Thyroid gland (tissue), 4 donors: Measurements from ENCODE around the gene FBXL7. TPM values are rescaled to one million over a fixed set of nuclear protein-coding genes. Genes with fewer than 3 reads are reported as not detected.

Experiments
- DNase-seq, 2 donors: peaks; one replicate each; pipeline ENCODE4 v3.0.0-alpha.2; 2019
- H3K27ac ChIP-seq, 3 donors: fragments of 200-600 bp; sonication (generic); 1 replicate in 2 of 3; 2 replicates in 1 of 3; pipeline ENCODE4 v1.5.1; 2016 to 2019; ENCODE audit warnings: mild to moderate bottlenecking in 1 of 3, moderate library complexity in 1 of 3
- H3K27me3 ChIP-seq: fragments of 200-600 bp; sonication (generic); one replicate; pipeline ENCODE4 v1.5.1; 2019
- H3K36me3 ChIP-seq, 2 donors: fragments of 200-600 bp; sonication (generic); one replicate each; pipeline ENCODE4 v1.5.1; 2016 to 2019
- H3K4me1 ChIP-seq, 2 donors: fragments of 200-600 bp; sonication (generic); one replicate each; pipeline ENCODE4 v1.5.1; 2017 to 2019
- H3K4me3 ChIP-seq, 3 donors: fragments of 200-600 bp; sonication (generic); replicated peaks in 1 of 3; 1 replicate in 2 of 3; 2 replicates in 1 of 3; pipeline ENCODE4 v1.5.1; 2016; ENCODE audit warnings: mild to moderate bottlenecking in 1 of 3
- H3K9me3 ChIP-seq: fragments of 200-600 bp; sonication (generic); one replicate; pipeline ENCODE4 v1.5.1; 2017
- CTCF ChIP-seq, 6 experiments: fragments of 200-600 bp in 3 of 6; fragments of 450-650 bp in 3 of 6; sonication (generic) in 3 of 6; IDR thresholded peaks; one replicate each; pipeline ENCODE4 v1.5.1; 2016 to 2019; ENCODE audit warnings: antibody characterized with exemption in 6 of 6, mild to moderate bottlenecking in 2 of 6, inconsistent platforms in 1 of 6, moderate library complexity in 1 of 6
- POLR2A ChIP-seq, 2 donors: fragments of 450-650 bp; IDR thresholded peaks; one replicate each; pipeline ENCODE4 v1.6.1; 2017; ENCODE audit warnings: antibody characterized with exemption in 2 of 2, mild to moderate bottlenecking in 2 of 2, moderate library complexity in 1 of 2
- WGBS, 2 donors: methylation state at CpG; one replicate each; pipeline ENCODE4 v1.1.5; 2017; 5-methylcytosine and 5-hydroxymethylcytosine counted together
- intact Hi-C: fragments of 100-400 bp; cut with DNase I; formaldehyde crosslinking; loops from one replicate; pipeline ENCODE4 v1.15.1; 2023
- total RNA-seq, 4 donors: library from RNA; depleted of rRNA; stranded (reverse); fragments of >200 nt; gene quantifications; one replicate each; pipeline ENCODE4 v1.2.3, GENCODE V29; 2016

The FBXL7 gene
- total RNA-seq, 4 donors from 2014 or later, result 6.4 to 11.8 (median 9.2) TPM

DNA sequence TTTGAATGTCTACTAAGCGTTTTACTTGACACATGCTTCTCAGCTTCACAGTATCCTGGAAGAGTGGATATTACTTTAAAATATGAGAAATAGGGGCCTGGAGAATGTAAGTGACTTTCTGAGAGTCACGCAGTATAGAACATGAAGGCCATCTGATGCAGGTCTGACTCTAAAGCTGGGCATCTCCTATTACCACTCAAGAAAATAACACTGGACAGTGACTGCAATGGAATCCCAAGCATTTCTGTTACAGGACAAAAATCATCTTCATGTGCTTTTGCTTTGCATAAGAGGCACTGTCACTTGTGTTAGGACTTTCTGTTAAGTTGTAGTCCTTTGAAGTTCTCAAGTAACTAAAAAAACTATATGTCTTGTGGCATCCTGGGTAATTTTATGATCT is 335.5 kb downstream of the FBXL7 start:
- intact Hi-C loops, result no loop called here
- H3K9me3 ChIP-seq, result no peaks in the 10 kb centered on the region
- H3K4me1 ChIP-seq, result no peaks in the 10 kb centered on the region

GRCh38 chr5:15837551-15838289 is 337.7 kb downstream of the FBXL7 start:
- intact Hi-C loops, result no loop called here
- Histone ChIP-seq H3K9me3 (no peaks in the 10 kb centered on the region), H3K4me3 (no peak overlapping the region)

More for the DNA sequence above, 335.5 kb downstream of the FBXL7 start:
- Histone ChIP-seq H3K27ac (no peak overlapping the region), H3K4me3 (no peak overlapping the region), H3K27me3 (no peaks in the 10 kb centered on the region), H3K36me3 (no peaks in the 10 kb centered on the region)
- no peak for DNase-seq
- WGBS, 2 donors, result 96 to 97% methylated on average over 2 of the region's 2 CpGs
- TF ChIP-seq POLR2A (IDR thresholded peaks at IDR 0.05) (no peak), CTCF (IDR thresholded peaks at IDR 0.05) (no peak)

GRCh38 chr5:15844253-15844652 is 344.3 kb downstream of the FBXL7 start:
- Histone ChIP-seq H3K9me3 (no peaks in the 10 kb centered on the region), H3K36me3 (no peaks in the 10 kb centered on the region), H3K27me3 (no peaks in the 10 kb centered on the region), H3K4me3 (no peak overlapping the region), H3K27ac (no peak overlapping the region), H3K4me1 (no peaks in the 10 kb centered on the region)
- 28 to 32% methylated on average over 4 of the region's 4 CpGs for WGBS, 2 donors
- DNase-seq, result no peak
- TF ChIP-seq CTCF (IDR thresholded peaks at IDR 0.05), result no peak
- no peak for TF ChIP-seq POLR2A (IDR thresholded peaks at IDR 0.05)
- intact Hi-C loops, result no loop called here

More at GRCh38 chr5:15837551-15838289, 337.7 kb downstream of the FBXL7 start:
- no peak for DNase-seq
- no peaks in the 10 kb centered on the region for H3K4me1 ChIP-seq
- H3K27me3 ChIP-seq, result no peaks in the 10 kb centered on the region
- TF ChIP-seq CTCF (IDR thresholded peaks at IDR 0.05), result no peak
- 64 to 73% methylated on average over 2 of the region's 2 CpGs for WGBS, 2 donors
- no peaks in the 10 kb centered on the region for H3K36me3 ChIP-seq
- no peak overlapping the region for H3K27ac ChIP-seq

DNA sequence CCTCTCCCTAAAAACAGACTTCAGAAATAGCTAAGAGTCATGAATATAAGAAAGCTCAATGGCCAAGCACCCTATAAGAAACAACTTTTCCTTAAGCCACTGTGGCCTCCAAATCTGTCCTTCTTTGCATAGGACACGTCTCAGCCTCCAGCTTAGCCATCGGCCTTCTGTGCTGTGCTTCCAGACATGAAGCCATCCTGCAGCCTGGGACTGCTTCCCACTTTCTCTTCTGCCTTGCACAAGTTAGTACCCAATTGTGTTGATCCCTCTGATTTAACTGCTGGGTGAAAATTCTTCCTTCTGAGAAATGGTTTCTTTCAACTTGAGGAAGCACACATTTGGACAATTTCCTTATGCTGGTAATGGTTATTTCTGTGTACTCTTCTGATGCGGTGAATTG is 344.9 kb downstream of the FBXL7 start:
- Histone ChIP-seq H3K36me3 (no peaks in the 10 kb centered on the region), H3K27ac (no peak overlapping the region), H3K4me1 (no peaks in the 10 kb centered on the region), H3K9me3 (no peaks in the 10 kb centered on the region), H3K27me3 (no peaks in the 10 kb centered on the region), H3K4me3 (no peak overlapping the region)
- 88 to 99% methylated on average over 3 of the region's 3 CpGs for WGBS, 2 donors
- no peak for DNase-seq
- TF ChIP-seq CTCF (IDR thresholded peaks at IDR 0.05), result no peak
- no peak for TF ChIP-seq POLR2A (IDR thresholded peaks at IDR 0.05)
- intact Hi-C loops, result no loop called here

DNA sequence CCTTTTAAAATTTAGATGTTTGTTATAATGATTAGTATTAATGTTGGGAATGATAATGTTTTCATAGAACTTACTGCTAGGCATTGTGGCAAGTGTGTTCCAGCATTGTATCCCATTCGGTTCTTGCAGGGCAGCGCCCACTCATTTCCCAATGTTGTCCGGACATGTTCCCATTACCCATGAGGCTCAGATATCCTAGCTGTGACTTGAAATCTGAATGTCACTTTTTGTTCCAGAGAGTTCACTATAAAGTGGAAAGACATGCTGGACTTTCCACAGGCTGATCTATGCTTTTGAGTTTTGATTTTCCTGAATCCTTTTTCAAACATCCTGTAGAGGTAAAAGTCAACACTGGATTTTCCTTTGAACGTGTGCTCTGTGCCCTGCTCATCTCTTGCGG is 350.6 kb downstream of the FBXL7 start:
- 58 to 62% methylated on average over 5 of the region's 5 CpGs for WGBS, 2 donors
- no peaks in the 10 kb centered on the region for H3K4me1 ChIP-seq
- no peak overlapping the region for H3K27ac ChIP-seq
- TF ChIP-seq POLR2A (IDR thresholded peaks at IDR 0.05), result no peak
- TF ChIP-seq CTCF (IDR thresholded peaks at IDR 0.05), result no peak
- intact Hi-C loops, result no loop called here
- H3K9me3 ChIP-seq, result no peaks in the 10 kb centered on the region
- no peak overlapping the region for H3K4me3 ChIP-seq
- no peaks in the 10 kb centered on the region for H3K36me3 ChIP-seq
- no peaks in the 10 kb centered on the region for H3K27me3 ChIP-seq
- no peak for DNase-seq
